ENCODE data around the gene SELENOO.
"Not testable (repeated sequence)": the region's sequence is repeated elsewhere in the genome, so short reads cannot be mapped to it uniquely, and the experiment has no call there.

Gene SELENOO

GRCh38 chr22:50199829-50200460 is 866 bp upstream of the SELENOO start:
- no peak for TF ChIP-seq CTCF (IDR thresholded peaks at IDR 0.05; ENCODE audit: insufficient read depth, missing control alignments)
- DNase-seq (ENCODE audit: insufficient read length, low spot score) (no peak), FAIRE-seq (no peak)

GRCh38 chr22:50201191-50202129 is 649 bp downstream of the SELENOO start:
- TF ChIP-seq CTCF (IDR thresholded peaks at IDR 0.05; ENCODE audit: insufficient read depth, missing control alignments), result no peak
- FAIRE-seq (no peak), DNase-seq (ENCODE audit: insufficient read length, low spot score) (no peak)

GRCh38 chr22:50202130-50202666 is 1.4 kb downstream of the SELENOO start:
- DNase-seq (ENCODE audit: insufficient read length, low spot score), result no peak
- FAIRE-seq, result no peak
- no peak for TF ChIP-seq CTCF (IDR thresholded peaks at IDR 0.05; ENCODE audit: insufficient read depth, missing control alignments)

GRCh38 chr22:50203288-50203687 is 2.5 kb downstream of the SELENOO start:
- FAIRE-seq, result no peak

GRCh38 chr22:50204571-50204970 is 3.8 kb downstream of the SELENOO start:
- DNase-seq (ENCODE audit: insufficient read length, low spot score) (no peak), FAIRE-seq (no peak)
- no peak for TF ChIP-seq CTCF (IDR thresholded peaks at IDR 0.05; ENCODE audit: insufficient read depth, missing control alignments)

More at GRCh38 chr22:50203288-50203687, 2.5 kb downstream of the SELENOO start:
- no peak for TF ChIP-seq CTCF (IDR thresholded peaks at IDR 0.05; ENCODE audit: insufficient read depth, missing control alignments)
- no peak for DNase-seq (ENCODE audit: insufficient read length, low spot score)

GRCh38 chr22:50204998-50205397 is 4.2 kb downstream of the SELENOO start:
- not testable (repeated sequence) for DNase-seq (ENCODE audit: insufficient read length, low spot score); FAIRE-seq

GRCh38 chr22:50205781-50206569 is 5.2 kb downstream of the SELENOO start:
- no peak for TF ChIP-seq CTCF (IDR thresholded peaks at IDR 0.05; ENCODE audit: insufficient read depth, missing control alignments)
- DNase-seq (ENCODE audit: insufficient read length, low spot score), result no peak
- FAIRE-seq, result no peak

Measured in D721Med (cell line).